ENCODE data around the gene CYP4Z1. TPM values are rescaled to one million over a fixed set of nuclear protein-coding genes. Genes with fewer than 3 reads are reported as not detected.

Gene CYP4Z1
- total RNA-seq, 1 donor from 2014 or later = not detected

Other genes with a start within 250 kb of the CYP4Z1 start
- not detected in 2 replicates for gene CYP4A11, start 125.8 kb upstream of the CYP4Z1 start, total RNA-seq
- gene CYP4X1, start 43.6 kb upstream of the CYP4Z1 start, total RNA-seq = not detected in 2 replicates
- not detected in 2 replicates for gene CYP4A22, start 70.2 kb downstream of the CYP4Z1 start, total RNA-seq
- not detected in 2 replicates for gene PDZK1IP1, start 122.8 kb downstream of the CYP4Z1 start, total RNA-seq
- gene TAL1, start 165.0 kb downstream of the CYP4Z1 start, total RNA-seq = not detected in 2 replicates
- gene STIL, start 246.9 kb downstream of the CYP4Z1 start, total RNA-seq = 25.8 and 26.3 TPM in 2 replicates